ENCODE data around the gene PGAP6.
"Not testable (repeated sequence)": the region's sequence is repeated elsewhere in the genome, so short reads cannot be mapped to it uniquely, and the experiment has no call there.

Gene PGAP6

DNA sequence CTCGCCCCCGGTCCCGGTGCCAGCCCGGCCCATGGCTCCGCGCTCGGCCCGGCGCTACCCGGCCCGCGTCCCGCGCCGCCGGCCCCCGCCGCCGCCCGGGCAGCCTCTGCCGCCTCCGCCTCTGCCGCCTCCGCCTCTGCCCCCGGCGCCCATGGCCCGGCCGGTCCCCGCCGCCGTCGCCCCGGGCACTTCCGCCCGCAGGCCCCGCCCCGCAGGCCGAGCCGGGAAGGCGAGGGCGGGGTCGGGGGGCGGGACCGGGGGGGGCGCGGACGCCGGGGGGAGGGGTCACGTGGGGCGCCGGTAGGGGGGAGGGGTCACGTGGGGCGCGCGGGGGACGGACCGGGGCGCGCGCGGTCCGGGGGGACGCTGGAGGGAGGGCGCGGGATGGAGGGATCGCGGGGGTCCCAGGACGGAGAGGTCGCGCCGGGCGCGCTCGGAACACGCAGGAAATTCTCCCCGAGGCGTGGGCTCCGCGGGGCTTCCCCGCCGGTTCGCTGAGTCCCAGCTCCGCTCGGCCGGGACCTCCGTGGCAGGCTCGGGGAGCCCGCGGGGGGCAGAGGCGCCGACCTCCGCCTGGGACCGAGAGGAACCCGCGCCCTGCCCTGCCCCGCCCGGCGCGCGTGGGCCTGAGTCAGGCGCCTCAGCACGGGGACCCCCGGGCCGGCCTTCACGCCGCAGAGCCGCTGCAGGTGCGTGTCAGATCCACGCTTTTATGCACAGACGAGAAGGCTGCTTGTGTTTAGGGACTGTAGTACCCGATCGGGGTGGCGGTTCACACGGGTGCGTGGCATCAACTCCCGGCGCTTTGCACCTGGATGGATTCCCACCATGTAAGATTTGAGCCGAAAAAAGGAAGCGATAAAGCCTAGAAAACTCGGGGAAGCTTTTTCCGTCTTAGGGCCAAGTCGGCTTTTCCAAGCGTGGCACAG is at the start of gene PGAP6:
Gene PGAP6, minus strand, starts transcription at position 190 of the 929 bp plus-strand sequence. Its CDS starts 157 bp downstream, at position 33.
- DNase-seq: peak; percentile 54 to 74

- no peak for DNase-seq
These were observed 49.1 kb upstream of the PGAP6 start for GRCh38 chr16:430904-431303.

DNA sequence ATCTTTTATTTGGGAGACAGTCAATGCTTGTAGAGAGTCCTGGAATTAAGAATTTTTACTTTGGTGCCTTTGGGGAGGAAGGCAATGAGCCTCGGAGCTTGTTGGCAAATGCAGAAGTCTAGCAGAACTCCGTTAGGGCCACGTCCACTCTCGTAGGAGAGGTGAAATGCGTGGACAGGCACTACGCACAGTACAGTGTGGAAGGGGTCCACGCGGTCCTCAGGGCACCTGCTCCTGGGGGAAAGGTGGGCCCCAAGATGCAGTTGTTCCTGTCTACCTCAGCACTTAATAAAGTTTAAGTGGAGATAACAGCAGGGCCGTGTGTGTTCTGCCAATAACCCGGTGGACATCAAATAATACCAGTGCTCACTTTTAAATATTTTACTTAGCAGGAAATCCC is 45.5 kb upstream of the PGAP6 start:
- DNase-seq: no peak

- DNase-seq: no peak
These were observed 45.1 kb upstream of the PGAP6 start for GRCh38 chr16:426906-427249.

- peak in 1 of 2 donors; percentile 7 for DNase-seq
These were observed 44.5 kb upstream of the PGAP6 start for GRCh38 chr16:426115-426905.

DNA sequence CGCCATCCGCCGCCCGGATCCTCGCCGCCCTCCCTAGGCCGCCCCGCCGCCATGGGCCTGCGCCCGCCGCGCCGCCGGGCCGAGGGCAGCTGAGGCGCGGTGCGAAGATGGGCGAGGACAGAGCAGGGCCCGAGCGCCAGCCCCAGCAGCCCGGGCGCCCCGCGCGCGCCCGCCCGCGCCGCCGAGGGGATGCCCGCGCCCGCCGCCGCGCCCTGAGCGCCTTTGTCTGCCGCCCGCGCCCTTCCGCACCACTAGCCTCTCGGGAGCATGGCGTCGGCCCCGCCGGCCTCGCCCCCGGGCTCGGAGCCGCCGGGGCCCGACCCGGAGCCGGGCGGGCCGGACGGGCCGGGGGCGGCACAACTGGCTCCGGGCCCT is 43.9 kb upstream of the PGAP6 start:
- no peak for DNase-seq

- DNase-seq: peak; percentile 43 to 47
These were observed 43.4 kb upstream of the PGAP6 start, which contains the start of gene RAB11FIP3 for GRCh38 chr16:425082-425718. Gene RAB11FIP3, plus strand, starts transcription at chr16:425649. Its CDS starts 358 bp downstream, at chr16:426007.

DNA sequence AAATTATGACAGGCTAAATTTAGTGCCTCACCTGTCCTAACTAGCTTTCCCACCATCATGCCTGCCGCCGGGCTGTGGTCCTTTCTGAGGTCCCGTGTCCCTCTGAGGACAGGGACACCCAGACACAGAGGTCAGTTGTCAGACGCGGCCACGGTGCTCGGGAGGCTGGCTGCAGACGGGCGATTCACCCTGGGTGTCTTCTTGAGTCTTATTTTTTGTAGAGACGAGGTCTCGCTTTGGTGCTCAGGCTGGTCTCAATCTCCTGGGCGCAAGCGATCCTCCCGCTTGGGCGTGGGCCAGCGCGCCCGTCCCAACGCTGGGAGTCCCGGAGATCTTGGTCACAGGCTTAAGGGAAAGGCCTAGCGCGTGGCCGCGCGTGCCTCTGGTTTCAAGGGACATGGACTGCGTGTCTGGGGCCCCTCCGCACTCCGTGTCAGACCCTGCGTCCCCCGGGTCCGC is 42.9 kb upstream of the PGAP6 start:
- DNase-seq: peak; percentile 16 to 17

DNA sequence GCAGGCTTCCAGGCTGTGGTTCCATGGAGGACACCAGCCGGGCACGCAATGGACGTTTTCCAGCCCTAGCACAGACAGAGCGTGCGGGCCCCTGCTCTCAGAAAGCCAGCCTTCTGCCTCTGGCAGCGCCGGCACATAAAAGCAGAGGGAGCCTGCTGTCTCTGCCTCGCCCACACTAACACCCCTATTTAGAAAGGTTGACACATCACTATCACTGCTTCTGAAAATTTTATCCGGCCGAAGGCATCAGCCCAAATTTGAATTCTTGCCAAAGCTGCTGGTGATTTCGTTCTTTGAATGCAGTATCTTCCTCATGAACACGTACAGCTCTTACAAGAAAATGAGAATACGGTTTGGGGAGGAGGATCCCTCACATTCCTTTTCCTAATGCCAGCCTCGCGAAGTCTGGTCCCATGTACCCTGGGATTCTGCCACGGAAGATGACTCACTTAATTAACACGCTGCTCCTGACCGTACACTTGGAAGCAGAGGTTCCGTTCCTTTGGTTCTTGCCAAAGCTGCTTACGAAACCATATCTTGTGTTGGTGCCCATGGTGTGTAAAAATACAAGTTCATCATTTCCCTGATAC is 42.4 kb upstream of the PGAP6 start:
- DNase-seq: peak; percentile 20 to 33

- not testable (repeated sequence) for DNase-seq
These were observed 40.4 kb upstream of the PGAP6 start for GRCh38 chr16:422179-422578.

GRCh38 chr16:415170-415498 is 33.4 kb upstream of the PGAP6 start:
- not testable (repeated sequence) for DNase-seq

DNA sequence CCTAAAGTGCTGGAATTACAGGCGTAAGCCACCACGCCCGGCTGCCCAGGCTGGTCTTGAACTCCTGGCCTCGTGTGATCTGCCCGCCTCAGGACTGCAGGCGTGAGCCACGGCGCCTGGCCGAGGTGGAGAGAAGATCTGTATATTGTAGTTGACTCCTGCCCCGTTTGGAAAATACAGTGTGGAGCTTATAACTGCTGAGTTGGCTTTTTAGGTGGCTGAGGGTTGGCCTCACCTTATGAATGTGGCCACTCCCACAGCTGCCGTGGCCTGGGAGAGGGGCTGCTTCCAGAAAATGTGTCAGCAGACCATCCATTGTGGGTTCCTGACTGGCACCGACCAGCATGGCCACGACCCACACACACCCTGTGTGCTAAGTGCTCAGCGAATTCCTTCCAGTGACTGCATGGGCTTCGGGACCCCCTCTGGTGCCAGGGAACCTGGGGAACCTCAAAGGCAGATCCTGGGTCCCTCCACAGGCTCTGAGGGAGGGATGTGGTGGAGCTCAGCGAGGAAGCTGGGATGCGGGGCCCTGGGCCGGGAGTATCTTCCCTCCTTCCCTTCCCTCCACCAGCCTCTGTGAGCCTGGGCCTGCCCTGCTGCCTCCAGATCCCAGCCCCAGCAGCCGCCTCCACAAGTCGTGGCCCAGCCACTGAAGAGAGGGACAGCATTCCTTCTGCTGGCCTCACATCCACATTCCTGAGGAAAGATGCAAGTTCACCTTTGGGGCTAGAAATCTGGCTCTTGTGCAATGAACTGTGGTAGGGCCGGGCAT is 32.8 kb upstream of the PGAP6 start:
- no peak for DNase-seq

- no peak for DNase-seq
These were observed 29.9 kb upstream of the PGAP6 start for GRCh38 chr16:411576-412265.

- no peak for DNase-seq
These were observed 28.9 kb upstream of the PGAP6 start for GRCh38 chr16:410516-411178.

DNA sequence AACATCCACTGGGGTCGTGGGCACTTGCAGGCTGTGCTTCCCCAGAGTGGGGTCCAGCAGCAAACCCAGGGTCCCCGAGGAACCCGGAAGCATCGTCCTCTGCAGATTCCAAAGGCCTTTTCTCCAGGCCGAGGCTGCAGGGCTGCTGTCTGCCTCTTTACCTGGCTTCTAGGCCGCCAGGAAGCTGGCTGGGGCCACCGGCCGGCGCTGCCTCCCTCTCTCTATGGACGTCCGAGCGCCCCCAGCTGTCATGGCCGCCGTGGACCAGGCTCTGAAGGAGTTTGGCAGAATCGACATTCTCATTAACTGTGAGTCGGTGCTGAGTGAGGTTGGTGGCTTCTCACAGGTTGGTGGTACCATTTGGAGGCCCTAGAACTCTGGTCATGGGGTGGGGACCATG is 25.5 kb upstream of the PGAP6 start:
- DNase-seq: no peak

DNA sequence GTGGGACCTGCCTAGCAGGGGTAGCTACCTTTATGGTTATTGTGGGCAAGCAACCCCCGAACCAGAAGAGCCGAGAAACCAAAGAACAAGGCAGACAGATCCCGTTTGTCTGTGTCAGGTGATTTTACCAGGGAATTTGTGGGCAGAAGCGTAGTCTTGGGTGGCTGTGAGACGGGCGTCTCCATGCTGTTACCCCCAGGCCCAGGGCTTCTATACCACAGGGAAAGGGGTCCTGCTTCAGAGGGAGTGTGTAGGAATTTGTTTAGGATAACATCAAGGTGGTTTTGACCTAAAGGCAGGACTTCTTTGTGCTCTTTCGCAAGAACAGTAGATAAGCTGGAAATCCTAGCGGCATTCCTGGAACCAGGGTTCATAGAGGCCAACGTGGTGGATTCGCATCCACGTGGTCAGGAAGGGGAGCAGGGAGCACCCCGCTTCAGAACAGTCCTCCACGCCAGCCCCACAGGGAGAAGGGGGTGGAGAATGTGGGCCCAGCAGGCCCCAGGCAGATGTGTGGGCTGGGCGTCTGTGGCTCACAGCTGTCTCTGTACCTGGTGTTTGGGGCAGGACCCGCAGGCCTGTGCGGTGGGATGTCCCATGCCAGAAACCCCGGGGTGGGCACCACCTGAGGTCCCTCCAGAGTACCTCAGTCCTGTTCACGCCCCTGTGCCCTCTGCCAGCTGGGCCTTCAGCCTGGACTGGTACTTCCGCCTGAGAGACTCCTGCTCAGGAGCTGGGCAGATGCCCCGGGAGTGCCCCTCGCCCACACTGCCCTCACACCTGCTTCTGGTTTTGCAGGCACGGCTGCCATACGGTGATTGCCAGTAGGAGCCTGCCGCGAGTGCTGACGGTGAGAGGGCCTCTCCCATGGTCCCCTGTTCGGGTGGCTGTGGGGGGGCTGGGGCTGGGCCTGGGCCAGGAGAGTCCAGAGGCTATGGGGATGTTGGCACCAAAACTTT is 24.0 kb upstream of the PGAP6 start:
- DNase-seq: no peak

- no peak for DNase-seq
These were observed 23.3 kb upstream of the PGAP6 start for GRCh38 chr16:404971-405486.

GRCh38 chr16:401468-402348 is 19.9 kb upstream of the PGAP6 start, which contains the start of gene DECR2:
Gene DECR2, plus strand, starts transcription at chr16:401885. Its CDS starts 79 bp downstream, at chr16:401964.
- peak; percentile 88 to 96 for DNase-seq

All from inflammatory macrophage treated with lipopolysaccharide for 1 hour (primary cell).